SK-N-SH treated with all-trans-retinoic acid at 6 μM for 48 hours (cell line): Measurements from ENCODE around the gene ARHGAP10.

Source experiments
- ATAC-seq: fragments of 200-7000 bp; cut with Tn5 transposase; 3 replicates; pipeline ENCODE4 v1.9.1; 2020; ENCODE audit warnings: mild to moderate bottlenecking, moderate library complexity
- ARNTL ChIP-seq: fragments of 450-650 bp; formaldehyde crosslinking; IDR thresholded peaks from 2 replicates; pipeline ENCODE4 v1.5.0; 2020; ENCODE audit warnings: low read depth, mild to moderate bottlenecking, moderate library complexity, borderline replicate concordance
- BACH2 ChIP-seq: fragments of 250-450 bp; sonication (Bioruptor Pico); IDR thresholded peaks from 2 replicates; pipeline ENCODE4 v1.9.0; 2021; ENCODE audit warnings: mild to moderate bottlenecking, borderline replicate concordance
- CSDC2 ChIP-seq: fragments of 250-450 bp; sonication (Bioruptor Pico); IDR thresholded peaks from 2 replicates; pipeline ENCODE4 v1.5.0; 2020; ENCODE audit warnings: mild to moderate bottlenecking, moderate library complexity
- ESRRG ChIP-seq: fragments of 250-450 bp; sonication (Bioruptor Pico); IDR thresholded peaks from 2 replicates; pipeline ENCODE4 v1.6.1; 2021; ENCODE audit warnings: mild to moderate bottlenecking
- GLIS3 ChIP-seq: fragments of 250-450 bp; sonication (Bioruptor Pico); IDR thresholded peaks from 2 replicates; pipeline ENCODE4 v1.5.0; 2020; ENCODE audit warnings: mild to moderate bottlenecking, moderate library complexity
- ISL1 ChIP-seq: fragments of 250-450 bp; sonication (Bioruptor Pico); IDR thresholded peaks from 2 replicates; pipeline ENCODE4 v2.1.2; 2022; ENCODE audit warnings: mild to moderate bottlenecking, moderate library complexity
- OSR1 ChIP-seq: fragments of 250-450 bp; sonication (Bioruptor Pico); IDR thresholded peaks from 2 replicates; pipeline ENCODE4 v1.8.0; 2022; ENCODE audit warnings: moderate library complexity, mild to moderate bottlenecking, inconsistent platforms
- PATZ1 ChIP-seq: fragments of 250-450 bp; sonication (Bioruptor Pico); IDR thresholded peaks from 2 replicates; pipeline ENCODE4 v1.8.0; 2020; ENCODE audit warnings: mild to moderate bottlenecking, moderate library complexity, borderline replicate concordance
- POU6F1 ChIP-seq: fragments of 250-450 bp; sonication (Bioruptor Pico); IDR thresholded peaks from 2 replicates; pipeline ENCODE4 v1.8.0; 2021; ENCODE audit warnings: low read depth, mild to moderate bottlenecking, moderate library complexity, borderline replicate concordance
- PPARA ChIP-seq: fragments of 250-450 bp; sonication (Bioruptor Pico); IDR thresholded peaks from 2 replicates; pipeline ENCODE4 v1.5.0; 2020; ENCODE audit warnings: mild to moderate bottlenecking, borderline replicate concordance
- RARB ChIP-seq: fragments of 250-450 bp; sonication (Bioruptor Pico); IDR thresholded peaks from 2 replicates; pipeline ENCODE4 v1.8.0; 2021; ENCODE audit warnings: mild to moderate bottlenecking, moderate library complexity
- SNAI2 ChIP-seq: fragments of 250-450 bp; sonication (Bioruptor Pico); IDR thresholded peaks from 2 replicates; pipeline ENCODE4 v1.5.0; 2020; ENCODE audit warnings: mild to moderate bottlenecking, moderate library complexity
- TCF4 ChIP-seq: fragments of 250-450 bp; sonication (Bioruptor Pico); IDR thresholded peaks from 2 replicates; pipeline ENCODE4 v1.8.0; 2021; ENCODE audit warnings: mild to moderate bottlenecking, moderate library complexity, borderline replicate concordance
- ZFP3 ChIP-seq: fragments of 250-450 bp; sonication (Bioruptor Pico); IDR thresholded peaks from 2 replicates; pipeline ENCODE4 v1.5.0; 2020; ENCODE audit warnings: mild to moderate bottlenecking, moderate library complexity
- ZNF565 ChIP-seq: fragments of 450-650 bp; formaldehyde crosslinking; conservative IDR thresholded peaks from 2 replicates; pipeline ENCODE4 v1.5.0; 2020; ENCODE audit warnings: low read depth, mild to moderate bottlenecking, moderate library complexity
- ZNF70 ChIP-seq: fragments of 450-650 bp; formaldehyde crosslinking; IDR thresholded peaks from 2 replicates; pipeline ENCODE4 v1.5.0; 2020; ENCODE audit warnings: mild to moderate bottlenecking, moderate library complexity
- ZNF8 ChIP-seq: fragments of 450-650 bp; formaldehyde crosslinking; IDR thresholded peaks from 2 replicates; pipeline ENCODE4 v1.5.0; 2020; ENCODE audit warnings: mild to moderate bottlenecking, moderate library complexity
- TF ChIP-seq, protein P1 (sequence below): fragments of 250-450 bp; sonication (Bioruptor Pico); IDR thresholded peaks from 2 replicates; pipeline ENCODE4 v1.5.0; 2020; ENCODE audit warnings: mild to moderate bottlenecking, moderate library complexity
- TF ChIP-seq, protein P2 (sequence below): fragments of 250-450 bp; sonication (Bioruptor Pico); IDR thresholded peaks from 2 replicates; pipeline ENCODE4 v1.5.1; 2021; ENCODE audit warnings: mild to moderate bottlenecking, moderate library complexity
- TF ChIP-seq, protein P3 (sequence below): fragments of 250-450 bp; sonication (Bioruptor Pico); IDR thresholded peaks from 2 replicates; pipeline ENCODE4 v1.5.1; 2020; ENCODE audit warnings: low read depth, mild to moderate bottlenecking, moderate library complexity

ARHGAP10 gene

DNA sequence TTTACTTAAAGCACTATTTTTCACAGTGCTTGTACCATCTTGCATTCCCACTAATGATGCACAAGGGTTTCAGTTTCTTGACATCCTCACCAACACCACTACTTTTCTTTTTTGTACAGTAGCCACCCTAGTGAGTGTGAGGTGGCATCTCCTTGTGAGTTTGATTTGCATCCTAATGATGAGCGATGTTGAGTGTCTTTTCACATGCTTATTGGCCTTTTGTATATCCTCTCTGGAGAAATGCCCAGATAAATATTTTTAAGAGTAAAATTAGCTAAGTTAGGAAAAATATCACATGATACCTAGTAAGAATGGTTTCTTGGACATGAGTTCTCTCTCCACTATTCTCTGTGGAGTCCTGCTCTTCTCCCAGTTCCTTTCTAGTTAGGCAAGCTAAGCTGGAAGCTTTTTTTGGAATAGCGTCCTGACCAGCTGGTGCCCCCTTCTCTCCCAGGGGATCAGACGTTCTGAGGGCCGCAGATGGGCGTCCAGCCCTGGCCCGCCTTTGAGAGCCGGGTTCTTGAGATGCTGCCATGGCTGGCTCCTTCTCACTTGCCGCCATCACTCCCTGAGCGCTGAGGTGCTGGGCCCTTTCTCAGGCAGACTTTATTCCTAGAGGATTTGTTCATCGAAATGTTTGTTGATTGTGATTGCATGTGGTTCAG is 132.1 kb downstream of the ARHGAP10 start:
- ATAC-seq = no peak
- TF ChIP-seq, protein P1, sequence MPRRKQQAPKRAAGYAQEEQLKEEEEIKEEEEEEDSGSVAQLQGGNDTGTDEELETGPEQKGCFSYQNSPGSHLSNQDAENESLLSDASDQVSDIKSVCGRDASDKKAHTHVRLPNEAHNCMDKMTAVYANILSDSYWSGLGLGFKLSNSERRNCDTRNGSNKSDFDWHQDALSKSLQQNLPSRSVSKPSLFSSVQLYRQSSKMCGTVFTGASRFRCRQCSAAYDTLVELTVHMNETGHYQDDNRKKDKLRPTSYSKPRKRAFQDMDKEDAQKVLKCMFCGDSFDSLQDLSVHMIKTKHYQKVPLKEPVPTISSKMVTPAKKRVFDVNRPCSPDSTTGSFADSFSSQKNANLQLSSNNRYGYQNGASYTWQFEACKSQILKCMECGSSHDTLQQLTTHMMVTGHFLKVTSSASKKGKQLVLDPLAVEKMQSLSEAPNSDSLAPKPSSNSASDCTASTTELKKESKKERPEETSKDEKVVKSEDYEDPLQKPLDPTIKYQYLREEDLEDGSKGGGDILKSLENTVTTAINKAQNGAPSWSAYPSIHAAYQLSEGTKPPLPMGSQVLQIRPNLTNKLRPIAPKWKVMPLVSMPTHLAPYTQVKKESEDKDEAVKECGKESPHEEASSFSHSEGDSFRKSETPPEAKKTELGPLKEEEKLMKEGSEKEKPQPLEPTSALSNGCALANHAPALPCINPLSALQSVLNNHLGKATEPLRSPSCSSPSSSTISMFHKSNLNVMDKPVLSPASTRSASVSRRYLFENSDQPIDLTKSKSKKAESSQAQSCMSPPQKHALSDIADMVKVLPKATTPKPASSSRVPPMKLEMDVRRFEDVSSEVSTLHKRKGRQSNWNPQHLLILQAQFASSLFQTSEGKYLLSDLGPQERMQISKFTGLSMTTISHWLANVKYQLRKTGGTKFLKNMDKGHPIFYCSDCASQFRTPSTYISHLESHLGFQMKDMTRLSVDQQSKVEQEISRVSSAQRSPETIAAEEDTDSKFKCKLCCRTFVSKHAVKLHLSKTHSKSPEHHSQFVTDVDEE (CRISPR knock-in tag) = no peak
- TF ChIP-seq ZNF70 (CRISPR knock-in tag) (no peak), SNAI2 (CRISPR knock-in tag) (no peak), RARB (no peak), BACH2 (CRISPR knock-in tag) (no peak), ZNF8 (no peak), TCF4 (CRISPR knock-in tag) (no peak), POU6F1 (CRISPR knock-in tag) (no peak), ZNF565 (no peak), ZFP3 (CRISPR knock-in tag) (no peak), ISL1 (no peak), CSDC2 (CRISPR knock-in tag) (no peak), PPARA (CRISPR knock-in tag) (no peak), OSR1 (CRISPR knock-in tag) (no peak)
- TF ChIP-seq, protein P2, sequence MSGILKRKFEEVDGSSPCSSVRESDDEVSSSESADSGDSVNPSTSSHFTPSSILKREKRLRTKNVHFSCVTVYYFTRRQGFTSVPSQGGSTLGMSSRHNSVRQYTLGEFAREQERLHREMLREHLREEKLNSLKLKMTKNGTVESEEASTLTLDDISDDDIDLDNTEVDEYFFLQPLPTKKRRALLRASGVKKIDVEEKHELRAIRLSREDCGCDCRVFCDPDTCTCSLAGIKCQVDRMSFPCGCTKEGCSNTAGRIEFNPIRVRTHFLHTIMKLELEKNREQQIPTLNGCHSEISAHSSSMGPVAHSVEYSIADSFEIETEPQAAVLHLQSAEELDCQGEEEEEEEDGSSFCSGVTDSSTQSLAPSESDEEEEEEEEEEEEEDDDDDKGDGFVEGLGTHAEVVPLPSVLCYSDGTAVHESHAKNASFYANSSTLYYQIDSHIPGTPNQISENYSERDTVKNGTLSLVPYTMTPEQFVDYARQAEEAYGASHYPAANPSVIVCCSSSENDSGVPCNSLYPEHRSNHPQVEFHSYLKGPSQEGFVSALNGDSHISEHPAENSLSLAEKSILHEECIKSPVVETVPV (CRISPR knock-in tag) = no peak

DNA sequence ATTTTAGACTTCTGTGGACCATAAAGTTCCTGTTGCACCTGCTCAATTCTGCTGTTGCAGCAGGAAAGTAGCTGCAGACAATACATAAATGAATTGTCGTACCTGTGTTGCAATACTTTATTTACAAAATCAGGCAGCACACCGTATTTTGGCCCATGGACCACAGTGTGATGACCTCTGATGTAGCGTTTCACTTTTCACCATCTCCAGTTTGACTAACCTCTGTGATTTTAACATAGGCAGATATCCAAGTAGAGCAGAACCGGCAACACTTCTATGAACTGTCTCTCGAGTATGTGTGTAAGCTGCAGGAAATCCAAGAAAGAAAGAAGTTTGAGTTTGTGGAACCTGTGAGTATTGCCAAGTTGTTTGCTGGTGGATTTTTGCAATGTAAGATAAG is 132.7 kb downstream of the ARHGAP10 start:
- no peak for TF ChIP-seq PPARA (CRISPR knock-in tag)
- no peak for TF ChIP-seq ZNF8
- no peak for TF ChIP-seq GLIS3 (CRISPR knock-in tag)
- TF ChIP-seq BACH2 (CRISPR knock-in tag) = no peak
- TF ChIP-seq, protein P1 (CRISPR knock-in tag) = no peak
- no peak for TF ChIP-seq OSR1 (CRISPR knock-in tag)
- TF ChIP-seq PATZ1 (CRISPR knock-in tag) = no peak
- no peak for TF ChIP-seq ARNTL (CRISPR knock-in tag)
- no peak for TF ChIP-seq ESRRG (CRISPR knock-in tag)
- no peak for TF ChIP-seq CSDC2 (CRISPR knock-in tag)
- TF ChIP-seq, protein P3, sequence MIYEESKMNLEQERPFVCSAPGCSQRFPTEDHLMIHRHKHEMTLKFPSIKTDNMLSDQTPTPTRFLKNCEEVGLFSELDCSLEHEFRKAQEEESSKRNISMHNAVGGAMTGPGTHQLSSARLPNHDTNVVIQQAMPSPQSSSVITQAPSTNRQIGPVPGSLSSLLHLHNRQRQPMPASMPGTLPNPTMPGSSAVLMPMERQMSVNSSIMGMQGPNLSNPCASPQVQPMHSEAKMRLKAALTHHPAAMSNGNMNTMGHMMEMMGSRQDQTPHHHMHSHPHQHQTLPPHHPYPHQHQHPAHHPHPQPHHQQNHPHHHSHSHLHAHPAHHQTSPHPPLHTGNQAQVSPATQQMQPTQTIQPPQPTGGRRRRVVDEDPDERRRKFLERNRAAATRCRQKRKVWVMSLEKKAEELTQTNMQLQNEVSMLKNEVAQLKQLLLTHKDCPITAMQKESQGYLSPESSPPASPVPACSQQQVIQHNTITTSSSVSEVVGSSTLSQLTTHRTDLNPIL (CRISPR knock-in tag) = no peak
- no peak for TF ChIP-seq POU6F1 (CRISPR knock-in tag)
- TF ChIP-seq ZNF565 = no peak
- no peak for TF ChIP-seq RARB
- ATAC-seq = no peak
